Measurements from ENCODE around the gene KCNC2.

Gene KCNC2

DNA sequence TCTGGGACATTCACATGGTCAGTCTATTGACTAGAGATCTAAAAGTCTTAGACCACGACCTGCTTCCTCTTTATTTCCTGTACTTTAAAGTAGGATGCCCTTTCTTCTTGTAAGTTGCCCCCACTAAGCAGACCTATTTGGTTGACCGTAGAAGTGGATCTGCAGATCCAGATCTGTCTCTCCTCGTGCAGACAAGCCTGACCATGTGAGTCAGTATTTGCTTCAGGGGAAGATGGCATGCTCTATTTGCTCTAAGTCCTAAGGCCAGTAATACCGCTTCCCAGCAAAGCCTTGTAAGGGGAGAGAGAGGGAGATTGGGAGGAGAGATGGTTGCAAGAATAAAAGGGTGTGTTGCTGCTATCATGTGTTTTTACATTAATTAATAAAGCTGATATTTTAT is 46.8 kb downstream of the KCNC2 start:
- no peak for DNase-seq (ENCODE audit: low spot score)

DNA sequence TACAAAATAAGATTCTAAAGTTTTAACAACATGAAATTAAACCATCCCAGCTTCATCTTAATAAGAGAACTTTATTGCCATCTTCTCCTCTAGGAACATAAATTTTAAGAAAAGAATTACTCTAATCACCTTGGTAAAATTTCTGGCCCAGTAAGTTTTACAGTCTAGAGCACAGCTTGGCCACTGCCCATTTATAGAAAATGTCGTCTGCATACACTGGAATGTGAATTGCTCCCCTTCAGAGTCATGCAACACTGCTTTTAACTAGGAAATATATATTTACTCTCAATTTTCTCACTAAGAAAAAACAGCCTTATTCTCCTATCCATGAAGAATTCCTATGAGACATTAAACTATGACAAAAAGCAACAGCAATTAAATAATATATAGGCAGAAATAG is 48.2 kb downstream of the KCNC2 start:
- DNase-seq (ENCODE audit: low spot score): no peak

DNA sequence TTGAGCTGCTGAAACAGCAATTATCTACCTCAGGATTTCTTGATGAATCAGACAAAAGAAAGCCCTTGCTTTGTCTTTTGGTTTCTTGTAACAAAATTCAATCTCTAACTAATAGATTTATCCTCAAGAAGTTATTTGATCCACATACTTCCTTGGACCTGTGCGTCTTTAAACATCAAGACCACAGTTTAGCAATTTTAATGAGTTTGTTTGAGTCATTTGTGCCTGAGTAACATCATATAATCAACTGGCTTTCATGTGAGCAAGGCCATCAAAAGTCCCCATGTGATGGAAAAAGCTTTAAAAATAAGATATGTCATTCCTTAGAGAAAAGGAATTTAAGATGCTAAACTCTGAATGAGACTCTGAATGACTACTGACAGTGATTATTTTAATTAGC is 52.3 kb downstream of the KCNC2 start:
- no peak for DNase-seq (ENCODE audit: low spot score)

DNA sequence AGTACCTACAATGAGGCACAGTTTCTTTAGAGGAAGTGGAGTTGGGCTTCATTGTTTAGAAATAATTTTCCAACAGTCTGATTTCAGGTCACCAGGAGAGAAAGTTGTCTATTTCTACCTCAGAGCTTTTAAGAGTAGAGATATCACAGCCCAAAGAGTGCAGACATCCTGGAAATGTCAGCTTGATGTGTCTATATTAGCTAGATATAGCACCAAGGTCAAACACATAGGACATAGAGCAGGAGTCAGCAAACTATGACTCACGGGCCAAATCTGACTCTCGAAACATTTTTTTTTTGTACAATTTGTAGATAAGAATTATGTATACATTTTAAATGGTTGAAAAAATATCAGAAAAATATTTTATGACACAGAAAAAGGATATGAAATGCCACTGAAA is 53.7 kb downstream of the KCNC2 start:
- no peak for DNase-seq (ENCODE audit: low spot score)

DNA sequence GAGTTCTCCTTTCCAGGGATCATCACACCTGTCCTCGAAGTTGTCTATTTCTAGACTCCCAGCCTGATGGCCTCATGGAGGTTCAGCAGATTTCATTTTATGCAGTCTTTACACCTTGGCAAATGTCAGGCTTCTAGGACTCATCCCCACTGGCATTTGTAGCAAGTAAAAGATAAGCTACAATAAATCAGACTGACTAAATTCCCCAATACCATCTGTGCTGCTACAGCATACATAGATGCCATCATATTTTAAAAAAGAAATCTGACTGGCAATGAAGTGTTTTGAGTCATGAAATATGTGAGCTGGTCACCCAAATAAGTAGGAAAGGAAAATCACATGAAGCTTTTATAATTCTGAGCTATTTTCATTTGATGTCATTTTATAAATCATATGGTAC is 55.3 kb downstream of the KCNC2 start:
- no peak for DNase-seq (ENCODE audit: low spot score)

DNA sequence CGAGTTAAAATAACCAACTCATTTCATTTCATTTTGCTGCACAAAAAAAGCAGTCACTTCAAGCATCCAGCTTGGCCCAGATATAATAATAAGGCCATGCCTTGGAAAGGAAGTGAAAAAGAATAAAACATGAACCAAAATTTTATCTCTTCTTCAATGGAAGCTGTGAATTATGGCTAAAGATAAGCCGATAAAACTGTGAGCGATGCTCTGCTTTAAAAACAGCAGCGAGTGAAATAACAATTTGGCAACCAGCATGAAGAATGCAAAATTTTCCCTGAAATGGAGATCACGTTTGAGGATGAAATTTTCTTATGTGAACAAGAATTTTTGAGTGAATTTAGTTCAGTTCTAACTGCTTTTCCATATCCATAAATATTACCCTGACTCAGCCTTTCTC is 70.4 kb downstream of the KCNC2 start:
- no peak for DNase-seq (ENCODE audit: low spot score)

DNA sequence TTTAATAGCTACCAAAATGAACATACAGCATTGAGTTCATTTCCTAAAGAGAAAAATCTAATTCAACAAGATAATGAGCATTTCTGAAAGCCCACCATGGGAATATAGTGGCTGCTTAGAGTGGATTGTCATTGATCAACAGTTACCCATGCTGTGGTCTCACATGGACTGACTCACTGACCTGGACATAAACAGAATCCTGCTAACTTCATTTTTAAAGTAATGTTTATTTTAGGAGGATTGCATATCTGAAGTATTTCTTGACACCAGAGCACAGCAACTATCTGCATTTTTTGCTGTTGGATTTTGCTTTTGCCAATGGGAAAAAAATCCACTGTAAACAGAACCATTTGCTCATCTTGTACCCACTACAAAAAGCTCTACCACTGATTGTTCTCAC is 71.7 kb downstream of the KCNC2 start:
- DNase-seq (ENCODE audit: low spot score): no peak

DNA sequence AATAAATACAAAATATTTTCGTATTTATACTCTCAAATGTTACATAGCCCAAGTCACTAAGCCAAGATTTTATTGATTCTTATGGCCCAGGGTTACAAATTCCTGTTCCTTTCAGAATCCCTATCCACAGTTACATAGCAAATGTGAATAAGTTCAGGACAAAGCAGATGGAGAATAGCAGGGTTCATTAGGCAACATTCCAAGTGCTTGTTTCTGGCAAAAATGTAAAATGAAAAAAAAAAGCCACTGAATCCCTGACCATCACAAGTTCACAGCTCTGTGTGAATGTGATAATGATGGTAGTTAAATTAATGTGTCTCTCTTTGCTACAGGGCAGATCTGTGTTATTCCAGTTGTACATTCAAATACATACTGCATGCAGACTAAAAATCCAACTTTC is 74.6 kb downstream of the KCNC2 start:
- DNase-seq (ENCODE audit: low spot score): no peak

DNA sequence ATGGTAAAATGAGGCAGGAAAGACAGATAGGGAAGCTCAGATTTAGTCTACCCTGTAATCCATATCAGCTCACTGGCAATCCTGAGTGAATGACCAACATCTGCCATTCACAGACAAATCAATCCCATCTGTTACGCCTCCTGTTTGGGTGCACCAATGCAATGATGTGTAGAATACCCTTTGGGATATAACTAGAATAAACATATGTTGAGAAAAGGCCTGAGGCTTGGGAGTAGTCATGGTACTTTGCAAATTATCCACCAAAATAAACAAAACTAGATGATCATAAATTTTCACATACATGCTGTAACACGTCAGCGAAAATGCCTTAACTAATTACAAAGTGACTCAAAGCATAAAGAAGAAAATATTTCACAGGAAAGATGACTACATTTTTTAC is 78.8 kb downstream of the KCNC2 start:
- no peak for DNase-seq (ENCODE audit: low spot score)

DNA sequence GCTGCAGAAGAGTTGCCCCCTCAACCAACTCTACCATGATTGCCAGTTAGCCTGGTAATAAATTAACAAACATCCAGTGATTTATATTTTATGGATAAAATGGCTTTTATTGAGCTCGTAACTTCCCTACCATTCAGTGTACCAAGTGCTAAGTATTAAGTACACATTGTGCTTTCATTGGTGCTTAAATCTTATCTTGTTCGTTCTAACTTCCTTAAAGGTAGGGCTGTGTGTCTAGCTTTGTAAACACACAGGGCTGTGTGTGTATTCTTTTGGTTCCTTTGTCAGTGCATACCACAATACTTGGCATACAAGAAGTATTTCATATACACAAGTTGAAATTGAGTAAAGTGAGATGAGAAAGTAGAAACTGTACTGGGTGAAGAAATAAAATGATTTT is 80.4 kb downstream of the KCNC2 start:
- no peak for DNase-seq (ENCODE audit: low spot score)

DNA sequence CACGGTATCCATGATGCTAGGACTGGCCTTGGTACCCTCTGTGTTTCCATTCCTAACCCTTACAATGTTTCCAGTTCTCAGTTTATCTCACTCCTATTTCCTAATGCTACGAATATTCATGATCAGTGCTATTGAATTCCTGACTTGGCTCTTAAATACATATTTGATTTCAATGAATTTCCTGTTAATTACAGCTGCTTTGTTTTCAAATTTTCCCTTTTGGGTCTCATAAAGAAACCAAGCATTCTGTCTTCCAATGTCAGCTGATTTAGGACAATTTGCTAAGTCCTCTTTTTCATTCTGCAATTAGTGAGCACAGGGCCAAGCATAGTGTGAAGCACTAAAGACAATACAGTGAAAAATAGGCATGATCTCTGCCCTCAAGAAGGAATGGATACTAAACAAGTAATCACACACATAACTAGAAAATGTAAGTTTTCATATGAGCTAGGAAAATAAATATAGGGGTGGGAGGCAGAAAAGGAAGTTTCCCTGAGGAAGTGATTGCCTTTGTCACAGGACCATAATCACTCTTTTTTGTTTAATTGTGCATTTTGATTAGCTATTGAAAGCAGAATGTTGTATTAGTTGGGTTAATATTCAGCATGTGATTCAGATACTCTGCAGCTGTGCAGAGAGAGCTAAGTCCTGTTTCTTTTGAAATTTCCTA is 88.5 kb downstream of the KCNC2 start:
- no peak for DNase-seq (ENCODE audit: low spot score)

DNA sequence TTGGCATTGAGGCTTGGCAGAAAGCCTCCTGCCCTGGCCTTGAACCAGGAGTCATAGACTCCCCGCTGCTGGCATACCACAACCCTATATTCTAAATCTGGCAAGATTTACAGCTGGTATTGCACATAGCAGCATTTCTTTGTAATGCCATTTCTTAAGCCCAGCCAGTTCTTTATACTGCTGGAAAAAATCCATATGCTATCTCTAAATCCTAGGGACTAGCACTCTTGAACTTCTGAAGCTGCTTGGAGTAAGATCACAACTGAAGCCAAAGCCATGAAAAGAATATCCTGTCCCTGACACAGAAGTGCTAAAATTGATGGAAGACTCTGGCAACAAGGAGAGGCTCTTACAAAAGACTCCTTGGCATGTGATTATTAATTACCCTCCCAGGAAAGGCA is 89.3 kb downstream of the KCNC2 start:
- no peak for DNase-seq (ENCODE audit: low spot score)

DNA sequence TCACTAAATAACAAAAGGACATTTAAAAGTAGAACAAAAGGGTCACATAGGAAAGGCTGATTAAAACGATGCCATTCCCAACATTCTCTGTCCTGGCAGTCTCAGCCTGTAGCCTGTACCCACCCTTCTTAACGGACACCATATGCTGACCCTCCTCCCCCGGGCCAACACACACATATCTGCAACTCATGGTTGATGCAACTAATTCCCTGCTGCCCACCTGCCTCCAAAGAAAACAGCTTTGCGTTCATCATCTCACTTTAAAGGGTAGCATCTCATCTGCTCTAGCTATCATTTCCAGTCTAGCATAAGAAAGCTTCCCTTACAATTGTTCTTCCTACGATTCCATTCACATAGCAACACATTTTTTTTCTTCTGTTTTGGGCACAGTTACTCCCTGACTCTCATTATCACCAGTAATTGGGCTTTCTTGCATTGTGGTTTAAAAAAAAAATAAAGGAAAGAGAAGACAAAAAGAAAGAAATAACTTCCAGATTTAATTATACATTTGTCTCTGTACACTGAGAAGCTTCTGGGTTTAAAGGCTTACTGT is 92.9 kb downstream of the KCNC2 start:
- peak; percentile 3 for DNase-seq (ENCODE audit: low spot score)

DNA sequence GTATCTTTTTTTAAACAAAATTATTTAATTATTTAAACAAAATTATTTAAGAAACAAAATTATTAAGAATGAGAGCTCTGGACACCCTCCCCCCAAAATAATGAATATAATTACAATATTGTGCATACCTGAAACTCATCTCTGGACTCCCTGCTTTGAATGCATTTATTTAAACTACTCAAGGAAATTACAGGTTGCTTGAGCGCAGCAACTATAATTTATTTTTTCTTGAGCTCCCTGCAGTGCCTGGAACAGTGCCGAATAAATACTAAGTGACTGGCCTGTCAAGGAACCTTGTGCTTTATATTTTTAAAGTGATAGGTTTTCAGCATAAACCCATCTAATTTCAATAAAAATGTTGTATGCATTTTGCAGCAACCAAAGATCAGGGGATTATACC is 93.9 kb downstream of the KCNC2 start:
- DNase-seq (ENCODE audit: low spot score): no peak

DNA sequence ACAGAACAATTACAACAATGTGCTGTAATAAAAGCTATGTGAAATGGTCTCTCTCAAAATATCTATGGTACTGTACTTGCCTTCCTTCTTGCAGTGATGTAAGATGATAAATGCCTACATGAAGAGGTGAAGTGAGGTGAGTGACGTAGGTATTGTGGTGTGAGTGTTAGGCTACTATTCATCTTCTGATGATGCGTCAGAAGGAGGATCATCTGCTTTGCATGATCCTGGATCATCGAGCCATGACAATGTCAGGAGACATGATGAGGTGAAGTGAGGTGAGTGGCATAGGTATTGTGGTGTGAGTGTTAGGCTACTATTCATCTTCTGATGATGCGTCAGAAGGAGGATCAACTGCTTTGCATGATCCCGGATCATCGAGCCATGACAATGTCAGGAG is 105.8 kb downstream of the KCNC2 start:
- no peak for DNase-seq (ENCODE audit: low spot score)

DNA sequence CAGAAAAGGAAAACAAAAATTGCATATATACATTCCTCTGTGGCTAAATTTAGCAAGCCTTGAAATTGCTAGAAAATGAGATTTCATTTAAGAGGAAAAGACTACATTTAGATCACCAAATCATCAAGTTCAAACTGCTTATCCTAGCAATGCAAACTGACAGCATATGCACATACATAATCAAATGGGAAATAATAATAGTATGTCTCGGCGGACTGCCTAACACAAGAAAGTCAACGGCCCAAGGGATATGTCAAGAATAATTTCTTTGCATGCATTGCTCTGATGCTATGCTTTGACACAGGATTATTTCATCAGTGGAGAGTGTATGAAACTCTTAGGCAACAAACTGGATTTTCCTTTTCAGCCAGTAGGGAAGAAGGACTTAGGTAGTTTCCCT is 107.9 kb downstream of the KCNC2 start:
- no peak for DNase-seq (ENCODE audit: low spot score)

DNA sequence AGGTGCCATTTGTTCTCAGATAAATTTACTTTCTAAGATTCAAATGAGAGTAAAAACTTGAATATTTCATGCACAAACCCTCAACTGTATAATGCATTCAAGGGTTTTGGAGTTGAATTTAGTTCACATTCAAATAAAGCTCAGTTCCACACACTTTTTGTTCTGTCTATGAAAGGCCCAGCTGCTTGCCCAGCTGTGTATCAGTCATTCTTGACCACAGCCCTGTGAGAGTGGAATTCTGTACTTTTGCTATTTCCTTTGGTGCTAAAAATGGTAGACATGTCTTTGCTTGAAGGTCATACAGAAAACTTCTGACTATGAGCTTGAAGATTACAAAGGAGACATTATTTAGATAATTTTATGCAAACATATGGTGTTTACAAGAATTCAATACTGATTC is 110.4 kb downstream of the KCNC2 start:
- no peak for DNase-seq (ENCODE audit: low spot score)

DNA sequence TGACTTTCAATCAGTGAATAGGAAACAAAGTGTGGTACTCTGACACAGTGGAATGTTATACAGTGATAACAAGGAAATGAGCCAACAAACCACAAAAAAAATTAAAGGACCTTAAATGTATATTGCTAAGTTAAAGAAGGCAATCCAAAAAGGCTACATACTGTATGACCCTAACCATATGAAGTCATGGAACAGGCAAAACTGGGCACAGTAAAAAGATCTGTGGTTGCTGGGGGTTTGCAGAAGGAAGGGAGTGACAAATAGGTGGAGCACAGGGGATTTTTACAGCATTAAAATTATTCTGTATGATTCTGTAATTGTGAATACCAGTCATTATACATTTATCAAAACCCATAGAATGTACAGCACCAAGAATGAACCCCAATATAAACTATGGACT is 112.6 kb downstream of the KCNC2 start:
- no peak for DNase-seq (ENCODE audit: low spot score)

DNA sequence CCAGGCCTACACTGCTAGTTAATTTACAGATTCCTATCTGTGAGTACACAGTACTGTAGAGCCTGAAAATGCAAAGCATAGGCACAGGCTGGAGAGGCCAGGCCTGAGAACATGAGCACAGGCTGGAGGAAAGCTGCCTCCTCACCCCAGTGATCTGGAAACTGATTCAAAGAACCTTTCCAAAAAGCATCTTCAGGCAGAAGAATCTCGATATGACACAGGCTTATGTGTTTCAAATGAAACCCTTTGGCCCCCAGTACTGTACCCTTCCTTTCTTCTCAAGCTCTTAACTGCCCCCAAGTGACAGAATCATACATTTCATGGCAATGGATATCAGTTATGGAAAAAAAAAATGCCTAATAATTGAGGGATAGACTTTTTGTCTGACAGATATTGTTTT is 122.0 kb downstream of the KCNC2 start:
- DNase-seq (ENCODE audit: low spot score): peak; percentile 14

DNA sequence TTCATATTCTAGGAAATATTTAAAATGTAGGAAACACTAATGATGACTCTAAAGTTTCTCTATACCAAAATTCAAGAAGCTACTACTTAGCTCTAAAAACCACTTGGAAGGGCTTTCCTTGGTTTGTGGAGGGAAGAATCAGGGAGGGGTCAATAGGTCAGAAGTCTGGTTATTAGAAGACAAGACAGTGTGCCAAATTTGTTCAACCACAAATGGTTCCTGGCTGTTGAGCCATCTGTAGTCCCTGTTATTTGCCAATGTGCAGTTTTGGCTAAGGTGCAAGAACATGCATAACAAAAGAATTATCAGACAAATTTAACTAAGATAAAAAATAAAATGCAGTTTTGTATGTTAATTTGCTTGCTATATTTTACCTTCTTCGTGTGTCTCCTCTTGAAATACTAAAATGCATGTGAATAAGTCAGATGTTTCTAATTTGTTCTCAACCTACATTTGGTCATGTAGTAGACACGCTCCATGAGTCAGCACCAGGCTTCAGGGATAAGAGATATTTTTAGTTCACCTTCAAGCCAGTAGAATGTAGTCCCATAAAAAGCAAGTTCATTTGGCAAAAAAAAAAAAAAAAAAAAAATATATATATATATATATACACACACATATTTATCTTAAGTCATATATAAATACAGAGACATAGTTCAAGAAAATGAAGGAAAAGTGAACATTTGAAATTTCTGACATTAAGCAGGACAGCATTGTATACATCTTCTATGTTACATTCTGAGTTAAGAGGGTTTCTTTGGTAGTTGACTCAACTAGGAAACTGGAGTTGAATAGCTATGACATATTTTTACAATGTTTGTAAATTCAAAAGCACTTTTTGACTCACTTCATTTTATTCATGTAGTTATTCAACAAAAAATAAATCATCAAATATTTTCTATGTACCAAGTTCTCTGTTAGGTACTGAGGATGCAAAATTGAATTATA is 123.3 kb downstream of the KCNC2 start:
- no peak for DNase-seq (ENCODE audit: low spot score)

DNA sequence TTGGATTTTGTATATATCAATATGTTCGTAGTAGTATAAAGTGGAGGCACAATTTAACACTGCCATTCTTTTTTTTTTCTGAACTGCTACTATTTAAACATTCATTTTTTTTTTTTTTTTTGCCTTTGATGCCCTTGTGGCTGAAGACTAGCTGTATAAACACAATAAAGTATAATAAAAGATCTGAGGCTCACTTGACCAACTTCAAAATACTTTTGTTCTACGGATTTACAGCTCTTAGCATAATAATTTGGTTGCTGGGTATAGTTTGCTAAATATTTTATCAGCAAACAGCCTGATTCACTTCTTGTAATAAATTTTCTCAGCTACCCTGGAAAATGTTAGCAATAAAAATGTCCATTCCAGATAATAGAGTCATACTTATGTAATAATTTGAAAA is 128.3 kb downstream of the KCNC2 start:
- no peak for DNase-seq (ENCODE audit: low spot score)

DNA sequence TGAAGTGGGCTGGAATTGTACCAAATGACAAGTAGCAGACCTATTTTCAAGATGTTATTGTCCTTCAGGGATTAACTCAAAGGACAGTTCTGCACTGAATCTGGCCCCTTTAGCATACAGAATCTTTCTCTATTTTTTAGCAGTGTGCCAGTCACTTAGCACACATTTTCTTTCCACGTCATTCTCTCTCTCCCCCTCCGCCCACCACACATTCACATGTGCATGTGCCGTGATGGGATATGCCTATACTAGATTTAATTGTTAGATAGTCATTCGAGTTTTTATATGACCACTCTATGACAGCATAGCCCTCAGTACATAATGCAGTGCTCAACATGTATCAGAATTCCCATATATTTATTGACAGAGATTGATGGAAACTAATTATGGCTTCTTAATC is 129.1 kb downstream of the KCNC2 start:
- DNase-seq (ENCODE audit: low spot score): no peak

DNA sequence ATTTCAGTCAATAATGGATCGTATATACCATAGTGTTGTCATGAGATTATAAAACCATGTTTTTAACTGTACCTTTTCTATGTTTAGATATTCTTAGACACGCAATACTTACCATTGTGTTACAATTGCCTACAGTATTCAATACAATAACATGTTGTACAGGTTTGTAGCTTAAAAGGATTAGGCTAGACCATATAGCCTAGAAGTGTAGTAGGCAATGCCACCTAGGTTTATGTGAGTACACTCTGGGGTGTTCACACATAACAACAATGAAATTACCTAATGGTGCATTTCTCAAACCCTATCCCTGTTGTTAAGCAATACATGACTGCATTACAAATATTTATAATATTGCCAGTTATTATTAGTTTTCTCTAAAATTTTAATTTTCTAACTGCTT is 144.2 kb downstream of the KCNC2 start:
- no peak for DNase-seq (ENCODE audit: low spot score)
